A673 (cell line): ENCODE data around the gene CDK2AP2.

Source experiments
- CTCF ChIP-seq: fragments of 300-800, 200-600 bp; sonication (generic); conservative IDR thresholded peaks from 2 replicates; pipeline ENCODE4 v1.5.1; 2017; ENCODE audit warnings: low read depth, mild to moderate bottlenecking, antibody characterized with exemption, low read length, moderate library complexity, mixed read lengths
- EZH2 ChIP-seq: fragments of 200-600 bp; sonication (generic); IDR thresholded peaks from 2 replicates; pipeline ENCODE4 v1.6.1; 2017; ENCODE audit warnings: borderline replicate concordance, low read depth, mild to moderate bottlenecking, mixed read lengths, antibody characterized with exemption, low read length; ENCODE audit not compliant: poor library complexity, severe bottlenecking

GRCh38 chr11:67484847-67485311 is 23.1 kb downstream of the CDK2AP2 start:
- no peak for TF ChIP-seq CTCF
- no peak for TF ChIP-seq EZH2
